VCaP (cell line): ENCODE results near the gene SLC25A6.
"Not testable (repeated sequence)": the region's sequence is repeated elsewhere in the genome, so short reads cannot be mapped to it uniquely, and the experiment has no call there.

Experiments
- H3K27ac ChIP-seq: fragments of 450-650 bp; 2 replicates; pipeline ENCODE4 v1.5.1; 2017
- CTCF ChIP-seq: fragments of 450-650 bp; conservative IDR thresholded peaks from 2 replicates; pipeline ENCODE4 v1.5.1; 2017; ENCODE audit warnings: mild to moderate bottlenecking, moderate library complexity

Gene SLC25A6

DNA sequence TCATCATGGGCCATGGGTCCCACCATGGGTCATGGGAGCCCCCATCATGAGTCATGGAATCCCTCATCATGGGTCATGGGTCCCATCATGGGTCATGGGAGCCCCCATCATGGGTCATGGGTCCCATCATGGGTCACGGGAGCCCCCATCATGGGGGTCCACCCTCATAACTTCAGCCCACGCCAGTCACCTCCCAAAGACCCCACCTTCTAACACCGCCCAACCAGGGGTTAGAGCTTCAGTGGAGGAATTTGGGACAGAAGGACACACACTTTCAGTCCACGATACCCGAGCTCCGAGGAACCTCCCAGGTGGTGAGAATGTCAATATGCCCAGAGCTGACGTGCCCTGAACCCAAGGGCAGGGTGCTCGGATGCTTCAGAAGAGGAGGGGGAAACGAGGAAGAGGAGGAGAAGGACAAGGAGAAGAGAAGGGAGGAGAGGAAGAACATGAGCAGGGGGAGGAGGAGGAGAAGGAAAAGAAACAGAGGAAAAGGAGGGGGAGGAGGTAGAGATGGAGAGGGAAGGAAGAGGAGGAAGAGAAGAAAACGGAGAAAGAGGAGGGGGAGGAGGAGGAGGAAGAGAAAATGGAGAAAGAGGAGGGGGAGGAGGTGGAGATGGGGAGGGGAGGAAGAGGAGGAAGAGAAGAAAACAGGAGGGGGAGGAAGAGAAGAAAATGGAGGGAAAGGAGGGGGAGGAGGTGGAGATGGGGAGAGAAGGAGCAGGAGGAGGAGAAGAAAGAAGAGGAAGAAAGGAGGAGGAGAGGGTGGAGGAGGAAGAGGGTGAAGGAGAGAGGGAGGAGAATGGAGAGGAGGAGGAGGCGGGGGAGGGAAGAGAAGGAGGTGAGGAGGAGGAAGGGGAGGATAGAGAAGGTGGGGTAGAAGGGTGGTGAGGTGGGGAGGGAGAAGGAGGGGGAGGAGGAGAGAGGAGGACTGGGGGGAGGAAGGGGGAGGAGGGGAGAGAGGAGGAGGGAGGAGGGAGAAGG is 37.6 kb downstream of the SLC25A6 start:
- no peak for TF ChIP-seq CTCF

DNA sequence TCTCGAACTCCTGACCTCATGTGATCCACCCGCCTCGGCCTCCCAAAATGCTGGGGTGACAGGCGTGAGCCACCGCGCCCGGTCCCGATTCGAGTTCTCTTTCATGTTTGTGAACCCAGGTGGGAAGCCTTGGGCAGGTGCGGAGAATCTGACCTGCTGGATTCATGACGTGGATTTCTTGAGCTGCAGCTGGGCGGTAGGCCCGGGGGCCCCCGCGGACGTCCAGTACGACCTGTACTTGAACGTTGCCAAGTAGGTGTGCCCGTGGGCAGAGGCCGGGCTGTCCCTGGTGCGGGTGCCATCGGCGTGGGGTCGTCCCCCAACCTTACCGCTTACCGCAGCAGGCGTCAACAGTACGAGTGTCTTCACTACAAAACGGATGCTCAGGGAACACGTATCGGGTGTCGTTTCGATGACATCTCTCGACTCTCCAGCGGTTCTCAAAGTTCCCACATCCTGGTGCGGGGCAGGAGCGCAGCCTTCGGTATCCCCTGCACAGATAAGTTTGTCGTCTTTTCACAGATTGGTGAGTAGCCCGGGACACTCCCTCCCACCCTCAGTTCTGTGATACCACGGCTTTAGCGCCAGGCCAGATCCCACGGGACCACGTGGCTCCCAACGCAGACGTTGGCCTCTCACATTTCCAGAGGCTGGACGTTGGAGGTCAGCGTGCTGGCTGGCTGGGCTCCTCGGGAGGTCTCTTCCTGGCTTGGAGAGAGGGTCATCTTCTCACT is 39.8 kb downstream of the SLC25A6 start:
- H3K27ac ChIP-seq: no peak overlapping the region
- no peak for TF ChIP-seq CTCF

More for the DNA sequence above, 37.6 kb downstream of the SLC25A6 start:
- H3K27ac ChIP-seq: no peak overlapping the region

DNA sequence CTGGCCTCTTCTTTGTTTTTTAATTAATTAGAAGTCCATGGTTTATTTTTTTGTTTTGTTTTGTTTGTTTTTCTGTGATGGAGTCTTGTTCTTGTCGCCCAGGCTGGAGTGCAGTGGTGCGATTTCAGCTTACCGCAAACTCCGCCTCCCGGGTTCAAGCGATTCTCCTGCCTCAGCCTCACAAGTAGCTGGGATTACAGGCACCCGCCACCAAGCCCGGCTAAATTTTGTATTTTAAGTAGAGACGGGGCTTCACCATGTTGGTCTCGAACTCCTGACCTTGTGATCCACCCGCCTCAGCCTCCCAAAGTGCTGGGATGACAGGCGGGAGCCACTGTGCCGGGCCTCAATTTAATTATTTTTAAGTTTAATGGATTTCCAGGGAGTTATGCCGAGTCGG is 42.3 kb downstream of the SLC25A6 start:
- H3K27ac ChIP-seq: not testable (repeated sequence)

GRCh38 chrX:1341545-1342184 is 50.2 kb downstream of the SLC25A6 start:
- H3K27ac ChIP-seq: no peak overlapping the region
- TF ChIP-seq CTCF: no peak

DNA sequence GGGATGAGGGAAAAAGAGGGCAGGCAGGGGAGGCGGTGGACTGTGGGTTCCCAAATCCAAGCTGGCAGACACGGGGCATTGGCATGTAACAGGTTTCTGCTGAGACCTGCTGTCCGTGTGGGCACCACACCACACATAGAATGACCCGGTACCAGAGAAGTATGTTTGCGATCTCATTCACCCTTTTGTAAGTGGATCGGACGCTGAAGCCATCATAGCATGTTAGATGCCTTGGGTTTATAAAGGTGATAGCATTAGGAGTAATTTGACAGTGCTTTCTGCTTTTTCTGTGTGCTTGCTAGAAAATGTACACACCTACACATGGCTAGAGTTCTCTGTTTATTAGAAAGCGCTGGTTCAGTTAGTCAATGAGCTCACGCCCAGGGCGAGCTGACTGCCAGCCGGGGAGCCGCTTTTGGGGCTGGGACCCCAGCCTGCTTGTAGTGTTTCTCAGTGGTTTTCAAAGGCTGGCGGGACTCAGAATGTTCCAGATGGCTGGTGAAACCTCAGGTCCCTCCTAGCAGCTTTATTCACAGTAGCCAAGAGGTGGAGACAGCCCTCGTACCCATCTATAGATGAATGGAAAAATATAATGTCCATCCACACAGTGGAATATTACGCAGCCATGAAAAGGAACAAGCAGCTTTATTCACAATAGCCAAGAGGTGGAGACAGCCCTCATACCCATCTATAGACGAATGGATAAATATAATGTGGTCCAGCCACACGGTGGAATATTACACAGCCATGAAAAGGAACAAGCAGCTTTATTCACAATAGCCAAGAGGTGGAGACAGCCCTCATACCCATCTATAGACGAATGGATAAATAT is 54.7 kb downstream of the SLC25A6 start:
- H3K27ac ChIP-seq: no peak overlapping the region
- TF ChIP-seq CTCF: no peak

- TF ChIP-seq CTCF: no peak
- H3K27ac ChIP-seq: no peak within 1 kb of the TSS
Measured at GRCh38 chrX:1336331-1336943, 55.5 kb downstream of the SLC25A6 start, which contains the start of gene IL3RA. Gene IL3RA, plus strand, starts transcription at chrX:1336785. Its CDS starts 4,981 bp downstream, at chrX:1341766.
